ENCODE data around the gene ESRP2. TPM values are rescaled to one million over a fixed set of nuclear protein-coding genes. Genes with fewer than 3 reads are reported as not detected.

Gene ESRP2
- total and polyA plus RNA-seq, 4 donors: 22.5 to 65.5 (median 39.3) TPM

GRCh38 chr16:68273459-68273858, 37.5 kb upstream of the ESRP2 start:
- no peak overlapping the region for H3K9ac ChIP-seq (ENCODE audit: insufficient read depth in 1 of 2, low read length in 2 of 2)
- ATAC-seq (ENCODE audit: insufficient read depth, low FRiP score): no peak
- no peaks in the 10 kb centered on the region for H3K27me3 ChIP-seq (ENCODE audit: control insufficient read depth in 3 of 3, insufficient read depth in 3 of 3, low read length in 2 of 3)
- peaks cover 0 to 20% (median 0%) of the 10 kb centered on the region in 5 donors for H3K4me1 ChIP-seq (ENCODE audit: control insufficient read depth in 5 of 5, insufficient read depth in 5 of 5, low read length in 5 of 5)
- DNase-seq: no peak
- H3K27ac ChIP-seq (ENCODE audit: low read depth in 1 of 2, low read length in 1 of 2): no peak overlapping the region
- H3K4me3 ChIP-seq: no peak overlapping the region
- H3K36me3 ChIP-seq (ENCODE audit: control insufficient read depth in 4 of 4, insufficient read depth in 4 of 4, low read length in 4 of 4): peaks cover 0 to 14% (median 4%) of the 10 kb centered on the region in 4 donors
- WGBS, 2 donors: 93% methylated on average over 5 of the region's 5 CpGs
- no peak for TF ChIP-seq CTCF (IDR thresholded peaks at IDR 0.05; ENCODE audit: control extremely low read depth, extremely low read depth)
- peaks cover 0 to 3% (median 0%) of the 10 kb centered on the region in 4 donors for H3K9me3 ChIP-seq (ENCODE audit: control insufficient read depth in 4 of 4, insufficient read depth in 3 of 4, low read length in 3 of 4)

DNA sequence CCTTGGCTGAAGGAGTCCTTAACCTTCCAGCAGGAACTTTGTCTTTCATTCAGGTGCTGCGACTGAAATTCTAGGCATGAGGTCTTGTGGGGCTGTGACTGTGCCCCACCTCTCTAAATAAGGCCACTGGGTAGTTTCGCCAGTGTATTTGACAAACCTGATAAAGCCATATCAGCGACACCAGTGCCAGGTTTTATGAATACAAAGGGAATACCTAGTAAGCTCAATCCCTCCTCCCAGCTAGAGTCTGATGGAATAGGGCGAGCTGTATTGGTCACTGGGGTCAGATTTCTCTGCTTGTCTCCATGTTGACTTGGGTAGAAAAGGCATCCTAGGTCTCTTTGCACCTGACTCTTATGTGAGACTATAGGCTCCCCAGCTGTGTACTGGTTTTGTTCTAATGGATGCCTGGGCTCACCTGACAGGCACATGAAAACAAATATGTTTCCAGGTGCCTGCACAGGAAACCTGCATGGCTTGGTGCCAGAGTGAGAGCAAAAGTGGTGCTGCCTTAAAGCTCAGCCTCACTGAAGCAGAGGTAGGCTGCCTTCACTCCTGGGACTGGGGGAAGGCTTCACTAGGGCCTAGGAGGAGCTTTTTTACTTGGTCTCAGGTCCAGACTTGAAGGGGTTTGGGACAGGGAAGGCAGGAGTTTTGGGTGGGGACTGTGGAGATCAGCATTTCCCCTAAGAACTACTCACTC, 36.7 kb upstream of the ESRP2 start:
- ATAC-seq (ENCODE audit: insufficient read depth, low FRiP score): no peak
- Histone ChIP-seq H3K27ac (ENCODE audit: low read depth in 1 of 2, low read length in 1 of 2) (peak overlapping the region; percentile 41 to 48), H3K4me1 (ENCODE audit: control insufficient read depth in 5 of 5, insufficient read depth in 5 of 5, low read length in 5 of 5) (peaks cover 0 to 26% (median 4%) of the 10 kb centered on the region in 5 donors), H3K9ac (ENCODE audit: insufficient read depth in 1 of 2, low read length in 2 of 2) (no peak overlapping the region), H3K36me3 (ENCODE audit: control insufficient read depth in 4 of 4, insufficient read depth in 4 of 4, low read length in 4 of 4) (peaks cover 0 to 14% (median 4%) of the 10 kb centered on the region in 4 donors), H3K4me3 (no peak overlapping the region), H3K9me3 (ENCODE audit: control insufficient read depth in 4 of 4, insufficient read depth in 3 of 4, low read length in 3 of 4) (peaks cover 0 to 3% (median 0%) of the 10 kb centered on the region in 4 donors), H3K27me3 (ENCODE audit: control insufficient read depth in 3 of 3, insufficient read depth in 3 of 3, low read length in 2 of 3) (no peaks in the 10 kb centered on the region)
- TF ChIP-seq CTCF (IDR thresholded peaks at IDR 0.05; ENCODE audit: control extremely low read depth, extremely low read depth): no peak
- 84 to 92% methylated on average over 4 of the region's 4 CpGs for WGBS, 2 donors
- DNase-seq: peak; percentile 18 to 43 (median 21)

GRCh38 chr16:68270353-68270752, 34.4 kb upstream of the ESRP2 start:
- no peak for ATAC-seq (ENCODE audit: insufficient read depth, low FRiP score)
- Histone ChIP-seq H3K27me3 (ENCODE audit: control insufficient read depth in 3 of 3, insufficient read depth in 3 of 3, low read length in 2 of 3) (no peaks in the 10 kb centered on the region), H3K9ac (ENCODE audit: insufficient read depth in 1 of 2, low read length in 2 of 2) (no peak overlapping the region), H3K9me3 (ENCODE audit: control insufficient read depth in 4 of 4, insufficient read depth in 3 of 4, low read length in 3 of 4) (peaks cover 0 to 3% (median 0%) of the 10 kb centered on the region in 4 donors), H3K27ac (ENCODE audit: low read depth in 1 of 2, low read length in 1 of 2) (no peak overlapping the region), H3K36me3 (ENCODE audit: control insufficient read depth in 4 of 4, insufficient read depth in 4 of 4, low read length in 4 of 4) (peaks cover 0 to 14% (median 4%) of the 10 kb centered on the region in 4 donors), H3K4me1 (ENCODE audit: control insufficient read depth in 5 of 5, insufficient read depth in 5 of 5, low read length in 5 of 5) (peaks cover 0 to 27% (median 10%) of the 10 kb centered on the region in 5 donors), H3K4me3 (no peak overlapping the region)
- no peak for TF ChIP-seq CTCF (IDR thresholded peaks at IDR 0.05; ENCODE audit: control extremely low read depth, extremely low read depth)
- WGBS, 2 donors: 0 to 59% methylated on average over 1 of the region's 1 CpG
- DNase-seq: no peak
